Activated T-helper 17 cell treated with anti-CD3 and anti-CD28 coated beads, Interleukin-2, amount 50 U/mL, for 72 hours (primary cell): ENCODE results near the gene PTBP3. TPM values are rescaled to one million over a fixed set of nuclear protein-coding genes. Genes with fewer than 3 reads are reported as not detected.
"Not testable (repeated sequence)": the region's sequence is repeated elsewhere in the genome, so short reads cannot be mapped to it uniquely, and the experiment has no call there.

ENCODE experiments used
- ATAC-seq: fragments of 150-1000 bp; cut with Tn5 transposase; replicated peaks from 2 replicates; pipeline ENCODE4 v1.10.0; 2021; ENCODE audit warnings: mild to moderate bottlenecking, moderate library complexity
- H3K27ac Mint-ChIP-seq: one replicate; pipeline ENCODE4 v1.8.0; 2022; ENCODE audit warnings: mixed read lengths
- H3K27me3 Mint-ChIP-seq: one replicate; pipeline ENCODE4 v1.8.0; 2022; ENCODE audit warnings: mixed read lengths
- H3K36me3 Mint-ChIP-seq: one replicate; pipeline ENCODE4 v1.8.0; 2022; ENCODE audit warnings: low read depth, mild to moderate bottlenecking, mixed read lengths
- H3K4me1 Mint-ChIP-seq: one replicate; pipeline ENCODE4 v1.8.0; 2022; ENCODE audit warnings: mixed read lengths
- H3K4me3 Mint-ChIP-seq: one replicate; pipeline ENCODE4 v1.8.0; 2022; ENCODE audit warnings: mild to moderate bottlenecking, mixed read lengths
- H3K9me3 Mint-ChIP-seq: one replicate; pipeline ENCODE4 v1.8.0; 2022; ENCODE audit warnings: mixed read lengths
- total RNA-seq, 2 donors: library from RNA; stranded (reverse); gene quantifications; one replicate each; pipeline ENCODE4 v1.2.3, GENCODE V29; 2022

Gene PTBP3
- total RNA-seq, 2 donors from 2014 or later = 83.5 to 117 TPM

DNA sequence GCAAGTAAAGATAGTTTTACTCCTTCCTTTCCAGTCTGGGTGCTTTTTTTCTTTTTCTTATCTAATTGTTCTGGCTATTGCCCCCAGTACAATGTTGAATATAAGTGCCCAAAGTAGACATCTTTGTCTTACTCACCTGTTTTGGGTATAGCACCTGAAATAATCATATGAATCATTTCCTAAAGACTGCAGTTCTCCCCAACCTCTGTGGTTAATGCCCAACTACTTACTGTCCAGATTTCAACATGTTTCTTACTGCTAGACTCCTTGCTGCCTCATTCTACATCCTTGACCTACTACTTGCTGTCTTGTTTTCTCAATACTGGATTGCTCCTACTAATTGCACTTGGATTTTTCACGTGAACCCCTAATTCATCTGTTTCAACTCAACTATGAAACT is 37.6 kb upstream of the PTBP3 start:
- Mint-ChIP-seq H3K27ac (no peak overlapping the region), H3K9me3 (peaks cover 13% of the 10 kb centered on the region), H3K4me1 (no peaks in the 10 kb centered on the region), H3K4me3 (no peak overlapping the region), H3K27me3 (no peaks in the 10 kb centered on the region), H3K36me3 (no peaks in the 10 kb centered on the region)
- ATAC-seq = no peak

DNA sequence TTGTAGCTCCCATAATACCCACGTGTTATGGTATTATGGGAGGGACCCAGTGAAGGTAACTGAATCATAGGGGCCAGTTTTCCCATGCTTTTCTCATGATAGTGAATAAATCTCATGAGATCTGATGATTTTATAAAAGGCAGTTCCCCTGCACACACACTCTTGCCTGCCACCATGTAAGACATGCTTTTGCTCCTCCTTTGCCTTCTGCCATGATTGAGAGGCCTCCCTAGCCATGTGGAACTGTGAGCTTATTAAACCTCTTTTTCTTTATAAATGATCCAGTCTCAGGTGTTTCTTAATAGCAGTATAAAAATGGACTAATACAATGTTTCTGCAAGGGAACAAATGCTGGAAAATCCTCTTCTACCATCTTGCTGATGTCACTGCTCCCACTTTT is 36.4 kb upstream of the PTBP3 start:
- no peaks in the 10 kb centered on the region for H3K27me3 Mint-ChIP-seq
- H3K9me3 Mint-ChIP-seq = peaks cover 13% of the 10 kb centered on the region
- ATAC-seq = no peak
- no peaks in the 10 kb centered on the region for H3K36me3 Mint-ChIP-seq
- no peak overlapping the region for H3K27ac Mint-ChIP-seq
- H3K4me3 Mint-ChIP-seq = no peak overlapping the region
- no peaks in the 10 kb centered on the region for H3K4me1 Mint-ChIP-seq

DNA sequence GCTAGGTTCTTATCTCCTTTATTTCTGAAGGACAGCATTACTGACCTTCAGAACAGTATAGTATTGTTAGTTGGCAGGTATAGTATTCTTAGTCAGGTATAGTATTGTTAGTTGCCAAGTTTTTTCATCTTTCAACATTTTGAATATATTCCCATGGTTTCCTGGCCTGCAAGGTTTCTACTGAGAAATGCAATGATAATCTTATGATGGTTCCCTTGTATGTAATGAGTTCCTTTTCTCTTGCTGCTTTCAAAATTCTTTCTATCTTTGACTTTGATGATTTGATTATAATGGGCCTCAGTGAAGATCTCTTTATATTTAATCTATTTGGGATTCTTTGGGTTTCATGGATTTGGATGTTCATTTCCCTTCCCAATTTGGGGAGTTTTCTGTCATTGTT is 34.0 kb upstream of the PTBP3 start:
- H3K27me3 Mint-ChIP-seq = peaks cover 4% of the 10 kb centered on the region
- no peaks in the 10 kb centered on the region for H3K36me3 Mint-ChIP-seq
- H3K27ac Mint-ChIP-seq = no peak overlapping the region
- H3K4me3 Mint-ChIP-seq = no peak overlapping the region
- H3K9me3 Mint-ChIP-seq = peaks cover 13% of the 10 kb centered on the region
- H3K4me1 Mint-ChIP-seq = no peaks in the 10 kb centered on the region
- ATAC-seq = no peak

DNA sequence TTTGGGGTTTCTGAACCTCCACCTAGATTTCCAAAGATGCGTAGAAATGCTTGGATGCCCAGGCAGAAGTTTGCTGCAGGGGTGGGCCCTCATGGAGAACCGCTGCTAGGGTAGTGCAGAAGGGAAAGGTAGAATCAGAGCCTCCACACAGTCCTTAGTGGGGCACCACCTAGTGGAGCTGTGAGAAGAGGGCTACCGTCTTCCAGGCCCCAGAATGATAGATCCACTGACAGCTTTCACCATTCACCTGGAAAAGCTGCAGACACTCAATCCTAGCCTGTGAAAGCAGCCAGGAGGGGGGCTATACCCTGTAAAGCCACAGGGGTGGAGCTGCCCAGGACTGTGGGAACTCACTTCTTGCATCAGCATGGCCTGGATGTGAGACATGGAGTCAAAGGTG is 33.2 kb upstream of the PTBP3 start:
- Mint-ChIP-seq H3K9me3 (peaks cover 13% of the 10 kb centered on the region), H3K4me1 (no peaks in the 10 kb centered on the region), H3K4me3 (no peak overlapping the region), H3K27me3 (peaks cover 5% of the 10 kb centered on the region), H3K27ac (no peak overlapping the region), H3K36me3 (no peaks in the 10 kb centered on the region)
- no peak for ATAC-seq

DNA sequence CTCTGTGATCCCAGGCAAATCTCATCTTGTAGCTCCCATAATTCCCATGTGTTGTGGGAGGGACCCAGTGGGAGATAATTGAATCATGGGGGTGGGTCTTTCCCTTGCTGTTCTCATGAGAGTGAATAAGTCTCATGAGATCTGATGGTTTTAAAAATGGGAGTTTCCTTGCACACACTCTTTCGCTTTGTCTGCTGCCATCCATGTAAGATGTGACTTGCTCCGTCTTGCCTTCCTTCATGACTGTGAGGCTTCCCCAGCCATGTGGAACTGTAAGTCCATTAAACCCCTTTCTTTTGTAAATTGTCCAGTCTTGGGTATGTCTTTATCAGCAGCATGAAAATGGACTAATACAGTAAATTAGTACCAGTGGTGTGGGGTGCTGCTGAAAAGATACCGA is 31.8 kb upstream of the PTBP3 start:
- ATAC-seq, H3K4me3 Mint-ChIP-seq, H3K4me1 Mint-ChIP-seq, H3K27me3 Mint-ChIP-seq, H3K36me3 Mint-ChIP-seq, H3K27ac Mint-ChIP-seq: not testable (repeated sequence)
- peaks cover 13% of the 10 kb centered on the region for H3K9me3 Mint-ChIP-seq

DNA sequence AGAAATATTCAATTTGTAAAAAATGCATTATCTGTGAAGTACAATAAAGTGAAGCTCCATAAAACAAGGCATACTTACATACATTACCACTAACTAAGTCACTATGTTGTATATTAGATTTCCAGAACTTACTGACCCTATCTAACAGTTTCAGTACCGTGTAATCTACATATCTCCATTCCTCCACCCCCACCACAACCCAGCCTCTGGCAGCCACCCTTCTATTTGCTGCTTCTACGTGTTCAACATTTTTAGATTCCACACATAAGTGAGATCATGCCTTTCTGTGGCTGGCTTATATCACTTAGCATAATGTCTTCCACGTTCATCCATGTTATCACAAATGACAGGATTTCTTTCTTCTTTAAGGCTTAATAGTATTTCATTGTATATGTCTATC is 31.3 kb upstream of the PTBP3 start:
- peaks cover 5% of the 10 kb centered on the region for H3K4me1 Mint-ChIP-seq
- no peak for ATAC-seq
- H3K36me3 Mint-ChIP-seq = no peaks in the 10 kb centered on the region
- H3K4me3 Mint-ChIP-seq = no peak overlapping the region
- peaks cover 5% of the 10 kb centered on the region for H3K27me3 Mint-ChIP-seq
- H3K27ac Mint-ChIP-seq = no peak overlapping the region
- H3K9me3 Mint-ChIP-seq = peaks cover 10% of the 10 kb centered on the region

DNA sequence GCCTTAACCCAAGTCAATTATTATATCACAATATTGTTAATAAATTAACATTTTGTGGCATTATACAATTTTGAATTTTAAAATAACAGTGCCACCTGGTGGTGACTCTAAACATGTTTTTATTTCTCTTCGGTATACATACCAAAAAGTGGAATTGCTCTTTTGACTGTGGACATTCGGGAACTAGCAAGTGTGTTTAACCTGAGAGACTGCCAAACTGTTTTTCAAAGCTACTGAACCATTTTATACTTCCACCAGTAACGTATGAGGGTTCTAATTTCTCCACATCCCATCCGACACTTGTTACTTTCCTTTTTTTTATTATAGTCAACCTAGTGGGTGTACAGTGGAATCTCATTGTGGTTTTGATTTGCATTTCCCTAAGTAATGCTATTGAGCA is 28.2 kb upstream of the PTBP3 start:
- no peak overlapping the region for H3K27ac Mint-ChIP-seq
- no peaks in the 10 kb centered on the region for H3K36me3 Mint-ChIP-seq
- H3K9me3 Mint-ChIP-seq = no peaks in the 10 kb centered on the region
- peaks cover 5% of the 10 kb centered on the region for H3K27me3 Mint-ChIP-seq
- no peak overlapping the region for H3K4me3 Mint-ChIP-seq
- peak; percentile 28 for ATAC-seq
- H3K4me1 Mint-ChIP-seq = peaks cover 5% of the 10 kb centered on the region

DNA sequence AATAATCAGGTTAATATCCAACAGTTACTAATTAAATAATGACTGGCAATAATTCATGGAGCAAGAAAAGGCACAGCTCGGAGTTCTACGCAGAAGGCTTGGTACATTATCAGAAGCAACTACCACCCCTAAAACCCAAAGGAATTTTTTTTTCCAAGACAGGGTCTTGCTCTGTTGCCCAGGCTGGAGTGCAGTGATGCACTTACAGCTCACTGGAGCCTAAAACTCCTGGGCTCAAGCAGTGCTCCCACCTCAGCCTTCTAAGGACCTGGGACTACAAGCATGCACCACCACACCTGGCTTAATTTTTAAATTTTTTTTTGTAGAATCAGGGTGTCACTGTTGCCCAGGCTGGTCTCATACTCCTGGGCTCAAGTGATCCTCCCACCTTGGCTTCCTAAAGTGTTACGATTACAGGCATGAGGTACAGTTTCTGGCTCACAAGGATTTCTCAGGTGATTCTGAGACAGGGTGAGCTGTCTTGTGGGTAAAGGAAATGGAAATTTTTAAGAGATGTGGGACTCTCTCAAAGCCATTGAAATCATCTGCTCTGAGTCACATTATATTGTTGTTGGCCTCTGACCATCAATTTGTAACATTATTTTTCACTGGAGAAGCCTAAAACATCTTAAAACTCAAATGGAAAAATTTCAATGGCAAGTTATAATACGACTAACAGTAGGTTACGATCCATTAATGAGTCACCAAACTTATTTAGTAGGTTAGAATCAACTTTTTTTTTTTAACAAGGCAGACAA is 26.8 kb upstream of the PTBP3 start:
- Mint-ChIP-seq H3K27ac (peak overlapping the region; percentile 58), H3K4me1 (peaks cover 5% of the 10 kb centered on the region), H3K9me3 (no peaks in the 10 kb centered on the region), H3K27me3 (peaks cover 5% of the 10 kb centered on the region), H3K4me3 (peak overlapping the region; percentile 26), H3K36me3 (no peaks in the 10 kb centered on the region)
- peak; percentile 94 for ATAC-seq

DNA sequence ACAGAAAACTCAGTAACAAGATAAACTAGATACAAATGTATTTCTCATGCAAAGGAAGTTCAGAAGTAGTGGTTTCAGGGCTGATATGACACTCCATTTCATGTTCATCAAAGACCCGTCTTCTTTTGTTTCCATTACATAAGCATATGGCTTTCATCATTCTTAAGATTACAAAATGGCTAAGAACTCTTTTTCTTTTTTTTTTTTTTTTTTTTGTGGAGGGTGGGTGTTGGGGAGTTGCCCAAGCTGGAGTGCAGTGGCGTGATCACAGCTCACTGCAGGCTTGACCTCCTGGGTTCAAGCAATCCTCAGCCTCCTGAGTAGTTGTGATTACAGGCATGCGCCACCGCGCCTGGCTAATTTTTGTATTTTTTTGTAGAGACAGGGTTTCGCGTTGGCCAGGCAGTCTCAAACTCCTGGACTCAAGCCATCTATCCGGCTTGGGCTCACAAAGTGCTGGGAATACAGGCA is 22.0 kb upstream of the PTBP3 start:
- Mint-ChIP-seq H3K9me3 (no peaks in the 10 kb centered on the region), H3K4me3 (no peak overlapping the region), H3K36me3 (no peaks in the 10 kb centered on the region), H3K27me3 (no peaks in the 10 kb centered on the region), H3K4me1 (peaks cover 3% of the 10 kb centered on the region), H3K27ac (peak overlapping the region; percentile 64)
- ATAC-seq = peak; percentile 67

DNA sequence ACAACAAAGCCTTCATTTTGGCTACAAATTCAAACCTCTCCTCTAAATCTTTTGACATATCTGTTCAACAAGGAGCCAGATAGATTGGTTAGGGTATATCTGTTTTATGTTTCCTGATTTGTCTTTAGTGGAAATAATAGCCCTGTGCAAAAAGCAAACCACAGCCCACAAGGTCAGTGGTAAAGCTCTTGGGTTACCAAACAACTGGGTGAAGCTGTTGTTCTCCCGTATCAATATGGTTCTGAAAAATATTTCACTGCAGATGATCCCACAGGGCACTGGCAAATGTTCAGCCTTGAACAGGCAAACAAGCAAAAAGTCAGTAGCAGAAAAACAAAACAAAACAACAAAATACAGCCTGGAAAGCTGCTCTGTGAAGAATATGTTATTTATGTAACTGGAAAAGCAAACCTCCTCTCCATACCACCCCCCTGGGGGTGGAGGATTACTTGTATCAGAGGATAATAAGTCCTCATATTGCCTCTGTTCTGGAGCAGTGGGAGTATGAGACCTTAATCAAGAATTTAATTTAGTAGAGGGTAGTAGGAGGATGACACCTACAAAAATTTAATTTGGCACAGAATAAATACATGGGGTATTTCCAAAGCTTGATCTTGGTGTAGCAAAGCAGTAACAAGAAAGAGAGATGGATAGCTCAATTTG is 20.8 kb upstream of the PTBP3 start:
- no peak overlapping the region for H3K4me3 Mint-ChIP-seq
- H3K4me1 Mint-ChIP-seq = no peaks in the 10 kb centered on the region
- no peaks in the 10 kb centered on the region for H3K9me3 Mint-ChIP-seq
- no peaks in the 10 kb centered on the region for H3K36me3 Mint-ChIP-seq
- no peak overlapping the region for H3K27ac Mint-ChIP-seq
- H3K27me3 Mint-ChIP-seq = no peaks in the 10 kb centered on the region
- no peak for ATAC-seq

DNA sequence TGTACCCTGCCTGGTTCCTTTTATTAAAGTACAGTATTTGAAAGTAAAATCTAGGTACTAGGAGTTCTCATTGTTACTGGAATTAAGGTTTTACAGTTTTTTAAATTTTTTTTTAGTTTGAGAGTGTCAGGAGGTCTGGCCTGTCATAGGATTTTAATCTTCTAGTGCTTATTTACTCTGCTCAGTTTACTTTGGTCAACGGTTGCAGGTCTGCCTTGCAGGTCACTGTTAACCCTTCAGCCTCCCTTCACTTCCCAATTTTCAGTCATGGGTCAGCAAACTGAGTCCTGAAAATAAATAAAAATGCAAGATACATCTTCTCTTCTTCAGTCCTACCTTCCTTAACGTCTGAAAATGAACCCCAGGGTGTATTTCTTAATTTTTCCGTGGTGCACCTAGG is 18.8 kb upstream of the PTBP3 start:
- Mint-ChIP-seq H3K4me1 (peaks cover 12% of the 10 kb centered on the region), H3K4me3 (no peak overlapping the region), H3K27ac (no peak overlapping the region), H3K9me3 (no peaks in the 10 kb centered on the region), H3K36me3 (peaks cover 8% of the 10 kb centered on the region), H3K27me3 (no peaks in the 10 kb centered on the region)
- no peak for ATAC-seq

DNA sequence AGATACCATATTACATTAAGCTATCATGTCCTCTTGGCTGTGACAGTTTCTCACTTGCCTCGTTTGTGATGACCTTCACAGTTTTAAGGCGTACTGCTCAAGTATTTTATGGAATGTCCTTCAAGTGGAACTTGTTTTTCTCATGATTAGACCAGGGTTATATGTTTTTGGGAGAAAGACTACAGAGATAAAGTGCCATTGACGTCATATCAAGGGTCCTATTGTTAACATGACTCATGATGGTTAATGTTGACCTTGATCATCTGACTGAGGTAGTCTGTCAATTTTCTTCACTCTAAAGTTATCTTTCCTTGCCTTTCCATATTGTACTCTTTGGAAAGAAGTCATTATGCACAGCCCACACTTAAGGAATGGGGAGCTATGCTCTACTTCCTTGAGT is 17.8 kb upstream of the PTBP3 start:
- no peak for ATAC-seq
- Mint-ChIP-seq H3K9me3 (no peaks in the 10 kb centered on the region), H3K27ac (no peak overlapping the region), H3K4me3 (no peak overlapping the region), H3K36me3 (peaks cover 8% of the 10 kb centered on the region), H3K27me3 (no peaks in the 10 kb centered on the region), H3K4me1 (peaks cover 12% of the 10 kb centered on the region)

DNA sequence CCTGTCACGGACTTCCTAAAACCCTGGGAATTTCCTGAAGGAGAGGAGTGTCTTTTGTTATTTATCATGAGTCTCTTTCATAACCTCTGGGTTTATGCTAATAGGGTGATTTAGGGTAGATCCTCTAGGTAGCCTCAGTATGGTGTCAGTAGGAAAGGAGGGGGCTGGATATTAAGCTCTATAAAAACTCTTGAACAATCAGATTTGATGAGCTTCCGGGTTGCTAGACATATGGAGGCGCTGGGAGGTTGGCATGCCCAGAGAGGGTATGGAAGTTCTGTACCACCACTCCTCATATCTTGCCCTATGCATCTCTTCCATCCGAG is 15.6 kb upstream of the PTBP3 start:
- Mint-ChIP-seq H3K27ac (peak overlapping the region; percentile 92), H3K4me1 (peaks cover 12% of the 10 kb centered on the region), H3K36me3 (peaks cover 8% of the 10 kb centered on the region), H3K4me3 (peak overlapping the region; percentile 81), H3K9me3 (no peaks in the 10 kb centered on the region), H3K27me3 (no peaks in the 10 kb centered on the region)
- peak; percentile 24 for ATAC-seq

DNA sequence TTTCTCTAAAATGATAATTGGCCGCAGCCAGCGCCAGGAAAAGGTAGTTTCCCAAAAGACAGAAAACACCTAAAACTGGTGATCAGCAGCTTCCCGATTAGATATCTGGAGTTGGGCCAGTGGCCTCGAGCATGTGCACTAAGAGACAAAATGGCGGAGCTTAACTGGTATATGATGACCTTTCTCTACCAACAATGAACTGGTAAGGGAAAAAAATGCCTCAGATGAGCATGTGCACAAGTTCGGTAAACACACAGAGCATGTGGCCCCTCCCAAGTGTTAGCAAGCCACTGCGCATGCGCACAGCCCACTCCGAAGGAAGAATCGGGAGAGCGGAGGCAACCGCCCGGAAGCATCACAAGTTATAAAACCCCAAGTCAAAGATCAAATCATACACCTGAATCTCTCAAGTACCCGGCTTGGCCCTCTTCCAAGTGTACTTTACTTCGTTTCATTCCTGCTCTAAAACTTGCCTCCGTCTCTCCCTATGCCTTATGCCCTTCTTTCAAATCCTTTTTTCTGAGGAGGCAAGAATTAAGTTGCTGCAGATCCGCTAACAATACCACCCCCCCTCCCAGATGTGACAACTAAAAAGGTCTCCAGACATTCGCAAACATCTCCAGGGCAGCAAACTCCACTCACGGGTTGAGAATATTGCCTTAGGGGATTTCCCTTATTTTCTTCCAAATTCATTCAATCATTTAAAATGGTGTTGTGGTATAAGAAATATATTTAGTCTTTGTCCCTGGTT is 15.0 kb upstream of the PTBP3 start:
- peaks cover 8% of the 10 kb centered on the region for H3K36me3 Mint-ChIP-seq
- peaks cover 12% of the 10 kb centered on the region for H3K4me1 Mint-ChIP-seq
- H3K27ac Mint-ChIP-seq = peak overlapping the region; percentile 92
- H3K27me3 Mint-ChIP-seq = no peaks in the 10 kb centered on the region
- peak; percentile 87 for ATAC-seq
- peak overlapping the region; percentile 81 for H3K4me3 Mint-ChIP-seq
- H3K9me3 Mint-ChIP-seq = no peaks in the 10 kb centered on the region

DNA sequence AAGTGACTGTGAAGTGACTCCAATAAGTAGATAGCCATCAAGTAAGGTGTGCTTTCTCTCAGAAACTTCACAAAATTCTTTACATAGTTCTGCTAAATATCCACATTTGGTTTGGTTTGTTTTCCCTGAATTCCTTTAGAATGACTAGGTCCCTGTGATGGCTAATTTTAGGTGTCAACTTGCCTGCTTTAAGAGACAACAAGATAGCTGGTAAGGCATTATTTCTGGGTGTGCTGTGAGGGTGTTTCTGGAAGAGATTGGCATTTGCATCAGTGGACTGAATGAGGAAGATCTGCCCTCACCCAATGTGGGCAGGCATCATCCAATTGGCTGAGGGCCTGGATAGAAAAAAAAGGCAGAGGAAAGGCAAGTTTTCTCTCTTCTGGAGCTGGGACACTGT is 8.3 kb upstream of the PTBP3 start:
- ATAC-seq = no peak
- H3K27me3 Mint-ChIP-seq = no peaks in the 10 kb centered on the region
- no peak overlapping the region for H3K4me3 Mint-ChIP-seq
- H3K9me3 Mint-ChIP-seq = no peaks in the 10 kb centered on the region
- H3K36me3 Mint-ChIP-seq = no peaks in the 10 kb centered on the region
- H3K27ac Mint-ChIP-seq = no peak overlapping the region
- no peaks in the 10 kb centered on the region for H3K4me1 Mint-ChIP-seq
